ENCODE results near the gene MBL2.

The MBL2 gene

DNA sequence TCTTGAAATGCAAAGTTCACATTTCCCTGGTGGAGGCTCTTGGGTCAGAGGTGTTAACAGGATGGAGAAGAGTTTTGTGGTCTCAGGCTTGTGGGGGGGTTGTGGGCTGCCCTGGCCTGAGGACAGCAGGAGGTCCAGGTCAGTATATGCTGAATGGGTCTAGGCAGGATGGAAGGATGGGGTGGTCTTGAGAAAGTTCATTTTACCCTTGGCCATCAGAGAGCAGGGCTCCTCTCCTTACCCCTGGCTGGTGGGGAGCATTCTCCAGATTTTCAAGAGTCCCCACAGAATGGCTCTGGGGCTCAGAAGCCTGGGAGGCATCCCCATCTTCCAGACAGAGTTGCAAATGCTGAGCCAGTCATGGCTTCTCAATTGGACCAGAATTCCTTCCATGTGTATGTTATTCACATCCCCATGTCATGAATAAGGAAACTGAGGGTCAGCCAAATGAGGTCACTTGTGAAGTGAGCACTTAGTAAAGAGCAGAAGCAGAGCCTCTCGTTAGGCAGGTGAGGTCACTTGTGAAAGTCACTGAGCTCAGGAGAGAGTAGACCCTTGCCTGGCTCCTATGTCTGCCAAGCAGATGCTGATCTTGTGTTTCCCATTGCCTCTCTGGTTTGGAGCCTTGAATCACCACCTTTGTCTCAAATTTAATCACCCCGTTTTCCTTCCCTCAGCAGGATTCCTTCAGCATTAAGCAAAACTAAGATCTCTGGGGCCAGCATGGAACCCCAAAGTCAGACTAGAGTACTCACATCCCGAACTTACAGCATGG, 33.0 kb downstream of the MBL2 start (continued):
- TF ChIP-seq, protein P1, sequence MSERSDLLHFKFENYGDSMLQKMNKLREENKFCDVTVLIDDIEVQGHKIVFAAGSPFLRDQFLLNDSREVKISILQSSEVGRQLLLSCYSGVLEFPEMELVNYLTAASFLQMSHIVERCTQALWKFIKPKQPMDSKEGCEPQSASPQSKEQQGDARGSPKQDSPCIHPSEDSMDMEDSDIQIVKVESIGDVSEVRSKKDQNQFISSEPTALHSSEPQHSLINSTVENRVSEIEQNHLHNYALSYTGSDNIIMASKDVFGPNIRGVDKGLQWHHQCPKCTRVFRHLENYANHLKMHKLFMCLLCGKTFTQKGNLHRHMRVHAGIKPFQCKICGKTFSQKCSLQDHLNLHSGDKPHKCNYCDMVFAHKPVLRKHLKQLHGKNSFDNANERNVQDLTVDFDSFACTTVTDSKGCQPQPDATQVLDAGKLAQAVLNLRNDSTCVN (tag by site-specific recombination; optimal IDR thresholded peaks at IDR 0.05), result no peak
- TF ChIP-seq EGR2 (tag by site-specific recombination; IDR thresholded peaks at IDR 0.05; ENCODE audit: low read depth) (no peak), AEBP2 (tag by site-specific recombination; IDR thresholded peaks at IDR 0.05; ENCODE audit: borderline replicate concordance) (no peak), ZNF10 (tag by site-specific recombination; IDR thresholded peaks at IDR 0.05) (no peak), ZNF548 (tag by site-specific recombination; IDR thresholded peaks at IDR 0.05) (no peak), ZNF23 (tag by site-specific recombination; IDR thresholded peaks at IDR 0.05; ENCODE audit: borderline replicate concordance) (no peak), ZXDB (tag by site-specific recombination; IDR thresholded peaks at IDR 0.05) (no peak), ZNF157 (tag by site-specific recombination; IDR thresholded peaks at IDR 0.05) (no peak), ZNF768 (tag by site-specific recombination; IDR thresholded peaks at IDR 0.05) (no peak), ZNF211 (tag by site-specific recombination; IDR thresholded peaks at IDR 0.05; ENCODE audit: low read depth) (no peak), ZNF664 (tag by site-specific recombination; IDR thresholded peaks at IDR 0.05) (no peak), OSR2 (tag by site-specific recombination; IDR thresholded peaks at IDR 0.05) (no peak), YY1 (tag by site-specific recombination; IDR thresholded peaks at IDR 0.05) (no peak), ZNF510 (tag by site-specific recombination; IDR thresholded peaks at IDR 0.05; ENCODE audit: insufficient replicate concordance) (no peak)
- TF ChIP-seq, protein P2, sequence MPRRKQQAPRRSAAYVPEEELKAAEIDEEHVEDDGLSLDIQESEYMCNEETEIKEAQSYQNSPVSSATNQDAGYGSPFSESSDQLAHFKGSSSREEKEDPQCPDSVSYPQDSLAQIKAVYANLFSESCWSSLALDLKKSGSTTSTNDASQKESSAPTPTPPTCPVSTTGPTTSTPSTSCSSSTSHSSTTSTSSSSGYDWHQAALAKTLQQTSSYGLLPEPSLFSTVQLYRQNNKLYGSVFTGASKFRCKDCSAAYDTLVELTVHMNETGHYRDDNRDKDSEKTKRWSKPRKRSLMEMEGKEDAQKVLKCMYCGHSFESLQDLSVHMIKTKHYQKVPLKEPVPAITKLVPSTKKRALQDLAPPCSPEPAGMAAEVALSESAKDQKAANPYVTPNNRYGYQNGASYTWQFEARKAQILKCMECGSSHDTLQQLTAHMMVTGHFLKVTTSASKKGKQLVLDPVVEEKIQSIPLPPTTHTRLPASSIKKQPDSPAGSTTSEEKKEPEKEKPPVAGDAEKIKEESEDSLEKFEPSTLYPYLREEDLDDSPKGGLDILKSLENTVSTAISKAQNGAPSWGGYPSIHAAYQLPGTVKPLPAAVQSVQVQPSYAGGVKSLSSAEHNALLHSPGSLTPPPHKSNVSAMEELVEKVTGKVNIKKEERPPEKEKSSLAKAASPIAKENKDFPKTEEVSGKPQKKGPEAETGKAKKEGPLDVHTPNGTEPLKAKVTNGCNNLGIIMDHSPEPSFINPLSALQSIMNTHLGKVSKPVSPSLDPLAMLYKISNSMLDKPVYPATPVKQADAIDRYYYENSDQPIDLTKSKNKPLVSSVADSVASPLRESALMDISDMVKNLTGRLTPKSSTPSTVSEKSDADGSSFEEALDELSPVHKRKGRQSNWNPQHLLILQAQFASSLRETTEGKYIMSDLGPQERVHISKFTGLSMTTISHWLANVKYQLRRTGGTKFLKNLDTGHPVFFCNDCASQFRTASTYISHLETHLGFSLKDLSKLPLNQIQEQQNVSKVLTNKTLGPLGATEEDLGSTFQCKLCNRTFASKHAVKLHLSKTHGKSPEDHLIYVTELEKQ (tag by site-specific recombination; IDR thresholded peaks at IDR 0.05; ENCODE audit: borderline replicate concordance), result no peak

GRCh38 chr10:52738951-52739350, 33.6 kb downstream of the MBL2 start:
- ChIA-PET POLR2A (no interaction called here), CTCF (interaction anchor here (0.7 to 1.0 kb wide), 2 partner anchors 95 to 110 kb away, joined by 3 read pairs; no protein-coding TSS in a partner anchor)
- Histone ChIP-seq H3K4me3 (ENCODE audit: low read depth, low read length) (no peak overlapping the region), H3K36me3 (ENCODE audit: control insufficient read depth in 2 of 2, insufficient read depth in 1 of 2, low read length in 2 of 2) (no peaks in the 10 kb centered on the region), H3K9me3 (ENCODE audit: control insufficient read depth, insufficient read depth, low read depth, low read length) (no peaks in the 10 kb centered on the region), H3K27ac (ENCODE audit: extremely low read depth, low read depth, low read length) (no peak overlapping the region), H3K4me1 (ENCODE audit: control insufficient read depth, insufficient read depth, low read length) (no peaks in the 10 kb centered on the region)
- no peak for TF ChIP-seq ZNF629 (tag by site-specific recombination; IDR thresholded peaks at IDR 0.05)
- TF ChIP-seq, protein P3, sequence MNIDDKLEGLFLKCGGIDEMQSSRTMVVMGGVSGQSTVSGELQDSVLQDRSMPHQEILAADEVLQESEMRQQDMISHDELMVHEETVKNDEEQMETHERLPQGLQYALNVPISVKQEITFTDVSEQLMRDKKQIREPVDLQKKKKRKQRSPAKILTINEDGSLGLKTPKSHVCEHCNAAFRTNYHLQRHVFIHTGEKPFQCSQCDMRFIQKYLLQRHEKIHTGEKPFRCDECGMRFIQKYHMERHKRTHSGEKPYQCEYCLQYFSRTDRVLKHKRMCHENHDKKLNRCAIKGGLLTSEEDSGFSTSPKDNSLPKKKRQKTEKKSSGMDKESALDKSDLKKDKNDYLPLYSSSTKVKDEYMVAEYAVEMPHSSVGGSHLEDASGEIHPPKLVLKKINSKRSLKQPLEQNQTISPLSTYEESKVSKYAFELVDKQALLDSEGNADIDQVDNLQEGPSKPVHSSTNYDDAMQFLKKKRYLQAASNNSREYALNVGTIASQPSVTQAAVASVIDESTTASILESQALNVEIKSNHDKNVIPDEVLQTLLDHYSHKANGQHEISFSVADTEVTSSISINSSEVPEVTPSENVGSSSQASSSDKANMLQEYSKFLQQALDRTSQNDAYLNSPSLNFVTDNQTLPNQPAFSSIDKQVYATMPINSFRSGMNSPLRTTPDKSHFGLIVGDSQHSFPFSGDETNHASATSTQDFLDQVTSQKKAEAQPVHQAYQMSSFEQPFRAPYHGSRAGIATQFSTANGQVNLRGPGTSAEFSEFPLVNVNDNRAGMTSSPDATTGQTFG (tag by site-specific recombination; IDR thresholded peaks at IDR 0.05; ENCODE audit: borderline replicate concordance), result no peak
- no peak for TF ChIP-seq ZNF555 (tag by site-specific recombination; conservative IDR thresholded peaks at IDR 0.05)
- no peak for TF ChIP-seq KLF16 (tag by site-specific recombination; IDR thresholded peaks at IDR 0.05)
- no peak for TF ChIP-seq ZNF214 (tag by site-specific recombination; IDR thresholded peaks at IDR 0.05; ENCODE audit: borderline replicate concordance)
- no peak for TF ChIP-seq ZFP41 (tag by site-specific recombination; IDR thresholded peaks at IDR 0.05; ENCODE audit: borderline replicate concordance)
- TF ChIP-seq AEBP2 (tag by site-specific recombination; IDR thresholded peaks at IDR 0.05; ENCODE audit: borderline replicate concordance), result no peak
- no peak for TF ChIP-seq FEZF1 (tag by site-specific recombination; IDR thresholded peaks at IDR 0.05)
- TF ChIP-seq ZNF121 (tag by site-specific recombination; IDR thresholded peaks at IDR 0.05), result no peak
- no peak for TF ChIP-seq ZNF132 (tag by site-specific recombination; IDR thresholded peaks at IDR 0.05; ENCODE audit: borderline replicate concordance)
- no peak for TF ChIP-seq ZNF658 (tag by site-specific recombination; IDR thresholded peaks at IDR 0.05)

All from HEK293 (cell line).